ENCODE data around the gene MCRIP2.

The MCRIP2 gene

DNA sequence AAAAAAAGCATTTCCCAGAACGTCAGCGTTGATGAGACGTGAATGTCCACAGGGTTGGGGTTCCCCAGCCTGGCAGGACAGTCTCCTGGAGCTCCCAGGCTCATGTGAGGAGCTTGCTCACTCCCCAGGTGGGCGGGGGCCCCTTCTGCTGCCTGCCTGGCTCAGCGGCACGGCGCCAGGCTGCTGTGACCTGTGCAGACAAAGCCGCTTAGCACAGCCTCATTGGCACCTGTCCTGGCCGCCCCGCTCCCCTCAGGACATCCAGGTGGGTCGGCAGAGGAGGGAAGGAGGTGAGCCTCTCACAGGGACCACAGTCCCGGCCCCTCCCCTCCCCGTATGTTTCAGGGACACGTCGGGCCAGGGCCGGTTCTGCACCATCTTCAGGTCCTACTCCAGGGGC is 23.8 kb upstream of the MCRIP2 start:
- DNase-seq = no peak

DNA sequence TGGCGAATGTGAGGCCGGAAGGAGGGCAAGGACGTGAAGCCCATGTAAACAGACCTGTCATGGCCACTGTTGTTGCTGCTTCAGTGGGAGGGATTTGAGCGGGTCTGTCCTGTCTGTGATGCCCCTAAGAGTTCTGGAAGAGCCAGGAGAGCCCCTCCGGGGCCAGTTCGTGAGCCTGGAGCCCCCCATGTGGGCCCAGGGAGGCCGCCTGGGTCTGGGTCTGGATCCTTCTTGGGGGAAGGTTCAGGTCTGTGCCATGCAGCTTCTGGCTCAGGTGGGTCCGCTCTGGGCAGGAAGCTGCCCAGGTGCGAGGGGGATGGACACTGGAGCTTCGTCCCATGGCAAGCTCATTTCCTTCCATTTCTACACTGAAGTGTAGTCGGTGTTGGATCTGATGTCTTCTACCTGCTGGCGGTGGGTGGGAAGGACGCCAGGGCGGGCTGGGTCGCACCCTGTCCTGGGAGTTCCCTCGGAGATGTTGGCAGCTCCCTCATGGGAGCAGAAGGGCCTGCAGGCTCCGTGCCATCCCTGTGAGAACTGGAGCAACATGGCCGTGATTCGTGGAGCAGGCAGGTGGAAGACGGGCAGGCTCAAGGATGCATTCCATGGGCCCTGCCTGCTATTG is 22.0 kb upstream of the MCRIP2 start:
- DNase-seq = no peak

DNA sequence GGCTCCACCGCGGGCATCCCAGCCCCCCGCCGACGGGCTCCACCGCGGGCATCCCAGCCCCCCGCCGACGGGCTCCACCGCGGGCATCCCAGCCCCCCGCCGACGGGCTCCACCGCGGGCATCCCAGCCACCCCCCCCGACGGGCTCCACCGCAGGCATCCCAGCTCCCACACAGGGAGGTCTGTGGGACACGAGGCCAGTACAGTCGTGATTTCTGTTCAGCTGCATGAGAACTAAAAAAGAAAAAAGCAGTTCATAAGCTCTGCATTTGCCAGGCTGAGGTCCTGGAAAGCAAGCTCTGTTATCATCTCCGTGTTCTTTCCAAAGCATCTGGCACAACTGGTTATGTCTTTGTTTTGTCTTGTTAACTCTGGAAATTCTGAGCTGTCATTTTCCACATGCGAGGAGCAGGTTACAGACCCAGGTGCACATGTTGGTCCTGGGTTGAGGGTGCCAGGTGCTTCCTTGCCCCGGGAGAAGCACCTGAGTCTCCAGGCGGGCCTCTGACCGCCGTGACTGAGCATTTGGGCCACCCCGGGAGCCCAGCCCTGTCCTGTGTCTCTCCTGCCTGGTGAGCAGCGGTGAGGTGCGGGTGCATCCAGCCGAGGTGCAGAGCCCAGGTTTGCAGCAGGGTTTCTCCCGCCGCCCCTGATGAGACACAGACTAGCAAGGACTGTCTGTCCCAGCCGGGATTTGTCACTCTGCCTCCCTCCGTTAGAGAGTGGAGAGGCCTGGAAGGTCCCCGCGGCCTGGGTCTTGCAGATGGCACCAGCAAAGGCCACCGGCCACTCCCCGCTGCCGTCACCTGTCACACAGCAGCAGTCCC is 20.7 kb upstream of the MCRIP2 start:
- DNase-seq = no peak

DNA sequence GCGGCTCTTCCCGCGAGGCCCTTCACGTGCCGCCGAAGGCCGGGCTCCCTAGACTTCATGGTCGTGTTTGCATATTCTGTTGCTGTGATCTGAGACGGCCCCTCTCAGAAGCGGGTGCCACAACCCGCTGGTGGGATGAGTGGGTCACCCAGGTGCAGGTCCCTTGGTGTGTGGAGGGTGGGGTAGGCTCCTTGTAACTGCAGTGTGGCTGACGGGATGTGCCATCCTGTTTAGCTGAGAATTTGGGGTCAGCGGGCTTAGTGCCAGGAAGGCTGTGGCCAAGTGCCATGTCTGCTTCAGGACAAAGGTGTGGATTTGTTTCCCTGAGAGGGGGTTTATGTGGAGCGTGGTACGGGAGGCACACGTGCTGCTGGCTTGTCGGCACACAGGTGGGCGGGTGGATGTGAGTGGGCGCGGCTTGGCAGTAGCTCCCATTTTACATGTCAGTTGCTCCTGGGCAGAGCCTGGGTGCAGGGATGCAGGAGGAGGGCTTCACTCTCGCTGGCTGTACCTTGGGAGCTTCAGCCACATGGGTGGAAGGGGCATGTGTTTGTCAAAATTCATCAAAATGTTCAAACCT is 20.0 kb upstream of the MCRIP2 start:
- DNase-seq = no peak

DNA sequence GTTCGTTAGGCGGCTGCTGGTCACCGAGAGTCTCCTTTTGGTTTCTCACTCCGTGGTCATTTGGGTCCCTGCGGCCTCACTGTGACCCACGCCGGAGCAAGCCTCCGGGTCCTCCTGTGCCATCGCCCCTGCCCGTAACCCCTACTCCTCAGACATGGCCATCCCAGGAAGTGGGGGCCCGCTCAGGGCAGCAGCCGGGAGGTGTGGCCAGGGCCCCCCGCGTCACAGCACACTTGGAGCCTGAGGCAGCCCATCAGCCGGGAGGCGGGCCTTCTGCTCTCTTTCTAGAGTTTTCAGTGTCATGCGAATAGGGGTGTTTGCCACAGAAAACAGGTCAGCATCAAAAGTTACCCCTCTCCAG is 18.7 kb upstream of the MCRIP2 start:
- DNase-seq = no peak

DNA sequence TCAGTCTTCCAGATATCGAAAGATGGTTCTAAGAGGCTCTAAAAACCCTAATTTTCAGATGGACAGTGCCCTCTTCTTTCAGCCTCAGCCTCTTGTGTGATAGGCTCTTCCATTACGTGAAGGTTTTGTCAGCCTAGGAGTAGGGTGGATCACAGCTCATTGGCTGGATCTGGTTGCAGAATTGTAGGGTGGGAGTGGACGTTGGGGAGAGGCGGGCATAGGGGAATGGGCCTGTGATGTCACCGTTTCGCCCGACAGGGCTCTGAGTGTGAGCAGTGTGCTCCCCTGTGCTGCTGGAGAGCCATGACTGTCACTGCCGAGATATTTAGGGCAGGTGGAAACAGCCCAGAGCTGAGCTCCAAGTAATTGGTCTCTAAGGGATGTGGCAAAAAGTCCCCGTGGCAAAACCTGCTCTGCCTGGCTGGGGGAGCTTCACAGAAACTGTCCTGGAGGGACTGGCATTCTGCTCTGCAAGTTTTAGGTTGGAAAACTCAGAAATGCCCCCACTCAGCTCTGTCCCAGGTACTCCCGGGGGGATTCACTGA is 17.0 kb upstream of the MCRIP2 start:
- no peak for DNase-seq

DNA sequence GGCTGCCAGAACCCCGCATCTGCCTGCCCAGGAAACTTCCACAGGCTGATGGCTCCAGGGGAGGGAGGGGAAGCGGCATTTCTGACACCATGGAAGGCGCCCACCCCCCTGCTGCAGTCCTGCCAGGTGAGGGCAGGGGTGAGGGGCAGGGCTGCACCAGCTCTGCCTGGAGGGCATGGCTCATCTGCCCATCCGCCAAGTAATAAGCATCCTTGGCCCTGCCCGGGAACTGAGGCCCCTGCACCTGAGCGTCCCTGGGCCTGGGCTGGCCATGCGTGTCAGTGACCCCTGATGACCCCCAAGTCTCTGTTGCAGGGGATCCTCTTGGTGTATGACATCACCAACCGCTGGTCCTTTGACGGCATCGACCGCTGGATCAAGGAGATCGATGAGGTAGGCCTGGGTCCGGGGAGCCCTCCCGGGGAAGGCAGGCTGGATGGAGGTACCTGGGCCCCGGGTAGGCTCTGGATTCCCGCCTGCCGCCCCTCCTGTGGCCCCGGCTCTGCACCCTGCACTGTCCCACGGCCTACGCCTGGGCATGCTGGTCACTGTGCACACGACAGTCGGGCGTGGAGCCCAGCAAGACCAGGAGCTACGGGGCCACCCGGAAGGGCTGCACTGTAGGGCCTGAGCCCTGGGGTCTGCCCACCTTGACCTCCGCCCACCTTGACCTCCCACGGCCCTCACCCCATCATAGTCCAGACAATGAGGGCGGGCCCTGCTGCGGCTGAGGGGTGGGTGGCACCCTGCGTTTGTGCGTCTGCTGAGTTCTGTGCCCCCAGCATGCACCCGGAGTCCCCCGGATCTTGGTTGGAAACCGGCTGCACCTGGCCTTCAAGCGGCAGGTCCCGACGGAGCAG is 16.3 kb upstream of the MCRIP2 start:
- no peak for DNase-seq

DNA sequence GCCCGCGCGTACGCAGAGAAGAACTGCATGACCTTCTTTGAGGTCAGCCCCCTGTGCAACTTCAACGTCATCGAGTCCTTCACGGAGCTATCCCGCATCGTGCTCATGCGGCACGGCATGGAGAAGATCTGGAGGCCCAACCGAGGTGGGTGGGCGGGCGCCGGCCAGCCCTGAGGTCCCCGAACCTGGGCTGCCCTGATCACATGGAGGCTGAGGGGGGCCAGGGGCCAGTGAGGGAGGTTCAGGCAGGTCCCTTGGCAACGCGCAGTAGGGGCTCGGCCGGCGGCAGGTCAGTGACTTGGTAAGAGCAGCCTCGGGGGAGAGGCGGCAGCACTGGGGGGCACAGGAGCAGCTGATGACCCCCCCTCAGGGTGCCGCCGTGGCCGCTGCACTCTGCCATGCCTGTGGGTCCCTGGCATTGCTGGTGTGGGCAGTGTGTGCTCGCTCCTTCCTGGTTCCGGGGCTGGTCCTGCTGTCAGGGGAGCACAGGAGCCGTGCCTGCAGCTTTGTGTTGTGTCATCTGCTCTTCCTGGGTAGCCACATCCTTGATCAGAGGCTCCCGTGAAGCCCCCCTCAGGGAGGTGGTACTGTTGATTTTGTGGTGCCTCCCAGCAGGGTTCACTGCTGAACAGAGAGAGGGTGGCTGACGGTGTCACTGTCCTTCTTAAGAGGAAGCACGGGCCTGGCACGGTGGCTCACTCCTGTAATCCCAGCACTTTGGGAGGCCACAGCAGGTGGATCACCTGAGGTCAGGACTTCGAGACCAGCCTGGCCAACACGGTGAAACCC is 15.5 kb upstream of the MCRIP2 start:
- no peak for DNase-seq

DNA sequence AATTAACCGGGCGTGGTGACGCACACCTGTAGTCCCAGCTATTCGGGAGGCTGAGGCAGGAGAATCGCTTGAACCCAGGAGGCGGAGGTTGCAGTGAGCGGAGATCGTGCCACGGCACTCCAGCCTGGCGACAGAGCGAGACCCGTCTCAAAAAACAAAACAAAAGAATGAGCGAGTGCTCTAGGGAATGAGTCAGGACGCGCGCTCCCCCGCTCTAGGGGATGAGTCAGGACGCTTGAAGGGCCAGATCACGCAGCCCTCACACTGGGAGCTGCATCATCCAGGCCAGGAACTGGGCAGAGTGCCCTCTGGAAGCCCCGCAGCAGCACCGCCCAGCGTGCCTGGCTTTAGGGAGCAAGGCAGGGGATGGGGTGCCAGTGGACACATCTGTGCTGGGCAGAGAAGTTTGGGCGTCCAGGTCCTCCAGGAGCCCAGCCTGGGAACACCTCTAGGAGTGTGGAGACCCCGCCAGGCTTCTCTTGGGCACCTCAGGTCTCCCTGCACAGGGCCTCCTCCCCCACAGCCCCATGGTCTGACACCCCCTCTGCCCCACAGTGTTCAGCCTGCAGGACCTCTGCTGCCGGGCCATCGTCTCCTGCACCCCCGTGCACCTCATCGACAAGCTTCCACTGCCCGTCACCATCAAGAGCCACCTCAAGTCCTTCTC is 14.7 kb upstream of the MCRIP2 start:
- DNase-seq = no peak

DNA sequence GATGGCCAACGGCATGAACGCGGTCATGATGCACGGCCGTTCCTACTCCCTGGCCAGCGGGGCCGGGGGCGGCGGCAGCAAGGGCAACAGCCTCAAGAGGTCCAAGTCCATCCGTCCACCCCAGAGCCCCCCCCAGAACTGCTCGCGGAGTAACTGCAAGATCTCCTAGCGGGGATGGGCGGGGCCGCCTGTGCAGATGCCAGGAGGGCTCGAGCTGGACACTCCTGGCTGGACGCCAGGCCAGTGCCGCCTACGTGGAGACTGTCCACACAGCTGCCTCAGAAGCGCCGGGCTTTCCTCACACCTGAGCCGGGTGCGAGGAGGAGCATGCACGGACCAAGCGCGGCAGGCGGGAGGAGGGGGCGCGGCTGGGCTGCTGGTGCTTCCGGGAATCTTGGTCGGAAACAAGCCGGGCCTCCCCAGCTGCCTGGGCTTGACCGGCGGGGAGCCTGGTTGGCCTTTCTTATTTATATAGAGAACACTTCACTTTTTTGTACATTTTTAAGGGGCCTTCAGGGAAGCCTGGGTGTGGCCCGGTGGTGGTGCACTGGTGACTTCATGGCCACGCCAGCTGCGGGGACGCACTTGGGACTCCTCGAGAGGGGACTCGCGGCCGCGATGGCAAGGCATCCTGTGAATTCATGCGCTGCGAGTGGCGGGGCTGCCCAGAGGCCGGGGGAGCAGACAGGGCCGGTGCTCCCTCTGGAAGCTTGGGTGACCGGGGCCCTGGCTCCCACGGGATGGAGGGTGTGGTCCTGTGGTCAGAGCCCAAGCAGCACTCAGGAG is 14.0 kb upstream of the MCRIP2 start:
- no peak for DNase-seq

DNA sequence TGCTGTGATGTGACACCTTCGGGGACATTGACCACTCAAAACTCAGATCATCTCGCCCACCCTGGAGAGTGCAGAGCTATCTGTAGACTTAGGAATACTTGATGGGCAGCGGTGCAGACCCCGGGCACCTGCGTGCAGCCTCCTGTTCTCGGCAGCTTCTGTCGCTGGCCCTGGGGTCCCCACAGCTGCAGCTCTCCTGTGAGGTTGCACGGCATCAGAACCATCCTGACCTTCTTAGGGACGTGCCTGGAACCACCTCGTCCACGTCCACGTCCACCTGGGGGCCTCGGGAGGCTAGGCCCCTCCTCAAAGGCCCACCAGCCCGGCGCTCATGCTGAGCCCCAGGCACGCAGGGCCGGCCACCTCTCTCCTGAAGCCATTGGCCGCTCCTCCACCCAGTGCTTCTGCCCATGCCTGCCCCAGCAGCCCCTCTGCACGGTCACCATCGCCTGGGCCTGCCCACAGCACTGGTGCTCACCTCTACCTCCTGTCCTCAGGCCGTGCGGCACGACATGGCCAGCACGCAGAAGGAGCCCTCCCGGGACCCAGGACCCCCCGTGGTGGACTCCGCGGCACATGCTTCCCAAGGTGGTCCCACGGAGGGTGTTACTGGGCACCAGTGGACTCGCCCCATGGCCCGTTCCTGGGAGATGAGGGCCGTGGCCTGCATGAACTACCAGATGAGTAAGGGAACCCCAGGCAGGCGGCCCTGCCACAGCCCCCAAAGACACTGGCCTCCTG is 13.1 kb upstream of the MCRIP2 start:
- DNase-seq = no peak

DNA sequence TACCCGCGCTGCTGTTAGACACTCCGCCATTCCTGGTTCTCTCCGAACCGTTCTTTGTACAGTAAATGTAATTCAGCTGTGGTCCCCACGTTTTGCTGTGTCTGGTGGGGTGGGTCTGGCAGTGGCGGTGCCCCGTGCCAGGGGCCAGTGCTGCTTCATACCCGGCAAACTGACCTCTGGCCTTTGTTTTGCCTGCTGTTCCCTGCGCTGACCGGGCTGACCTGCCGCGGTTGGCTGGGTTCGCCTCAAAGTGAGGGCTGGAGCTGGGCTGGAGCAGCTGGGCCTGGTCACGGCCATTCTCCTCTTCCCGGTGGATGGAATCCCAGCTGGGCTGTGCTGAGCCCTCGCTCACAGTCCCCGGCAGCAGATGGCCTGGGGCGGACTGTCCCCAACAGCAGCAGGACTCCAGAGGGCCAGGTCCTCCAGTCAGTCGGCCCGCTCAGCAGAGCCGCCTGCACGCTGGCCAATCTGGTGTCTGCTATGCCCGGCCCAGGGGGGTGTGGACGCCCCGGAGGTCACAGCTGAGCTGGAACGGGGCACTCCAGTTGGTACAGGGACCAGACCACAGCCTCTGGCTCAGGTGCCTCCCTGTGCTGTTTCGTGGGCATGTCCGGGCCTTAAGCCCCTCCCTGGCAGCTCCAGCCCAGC is 12.3 kb upstream of the MCRIP2 start:
- DNase-seq = no peak

DNA sequence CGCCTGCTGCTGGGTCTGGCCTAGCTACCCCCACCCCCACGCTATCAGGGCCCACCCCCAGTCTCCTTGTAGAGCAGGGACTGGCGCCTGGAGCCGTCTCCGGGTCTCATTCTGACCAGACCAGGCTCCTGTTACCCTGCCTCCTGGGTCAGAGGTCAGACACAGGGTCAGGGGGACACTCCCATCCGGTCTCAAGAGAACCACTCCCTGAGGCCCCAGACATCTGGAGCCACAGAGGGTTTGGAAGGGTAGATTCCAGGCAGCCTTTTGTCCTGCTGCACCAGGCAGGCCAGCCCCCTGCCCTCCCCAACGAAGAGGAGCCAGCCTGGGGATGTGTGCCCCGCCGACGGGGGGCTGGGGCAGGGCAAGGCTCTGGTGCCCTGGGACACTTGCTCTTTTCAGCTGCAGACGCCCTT is 11.8 kb upstream of the MCRIP2 start:
- DNase-seq = no peak

DNA sequence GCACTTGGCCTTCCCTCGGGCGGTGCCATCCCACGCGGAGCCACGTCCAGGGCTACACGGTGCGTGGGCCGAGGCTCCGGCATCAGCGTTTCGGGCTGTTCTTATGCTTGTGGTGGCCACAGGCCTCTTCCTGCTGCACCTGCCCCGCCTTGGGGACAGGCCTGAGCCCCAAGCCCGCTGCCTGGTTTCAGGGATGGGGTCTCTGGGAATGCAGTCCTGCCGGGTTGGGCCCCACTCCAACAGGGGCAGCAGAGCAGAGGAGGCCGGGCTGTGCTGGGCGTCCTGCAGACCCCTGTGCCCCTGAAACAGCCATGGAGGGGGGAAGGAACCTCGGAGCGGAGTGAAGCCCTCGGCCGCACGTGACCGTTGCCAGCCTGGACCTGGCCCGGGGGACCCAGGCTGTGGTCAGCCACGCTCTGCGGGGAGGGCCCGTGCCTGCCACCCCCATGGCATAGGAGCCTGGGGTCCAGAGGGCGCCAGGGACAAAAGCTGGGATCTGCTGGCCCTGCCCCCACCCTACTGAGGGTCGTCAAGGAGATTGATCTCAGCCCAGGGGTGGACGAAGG is 11.3 kb upstream of the MCRIP2 start:
- no peak for DNase-seq

DNA sequence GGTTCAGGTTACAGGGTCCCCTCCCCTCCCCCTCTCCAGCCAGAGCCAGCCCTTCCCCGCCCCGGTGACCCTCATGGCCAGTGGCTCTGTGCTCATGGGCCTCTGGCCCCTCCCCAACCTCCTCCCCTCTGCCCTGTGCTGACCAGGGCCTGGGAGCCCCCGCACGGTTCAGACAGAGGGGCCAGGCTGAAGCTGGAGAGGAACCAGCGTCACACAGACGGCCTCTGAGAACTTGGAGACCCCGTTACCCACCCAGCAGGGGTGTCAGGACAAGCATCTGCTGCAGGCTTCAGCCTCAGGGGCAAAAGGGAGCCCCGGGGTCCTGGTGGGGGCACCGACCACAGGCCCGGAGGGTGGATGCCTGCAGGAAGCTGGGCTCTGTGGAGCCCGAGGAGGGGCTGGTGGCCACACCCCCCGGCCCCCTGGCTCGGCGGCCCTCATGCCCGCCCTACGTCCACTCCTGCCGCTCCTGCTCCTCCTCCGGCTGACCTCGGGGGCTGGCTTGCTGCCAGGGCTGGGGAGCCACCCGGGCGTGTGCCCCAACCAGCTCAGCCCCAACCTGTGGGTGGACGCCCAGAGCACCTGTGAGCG is 10.7 kb upstream of the MCRIP2 start, which contains the start of gene WFIKKN1:
Gene WFIKKN1 (plus strand): TSS at position 171 of the 591 bp plus-strand sequence. CDS start 269 bp downstream, at position 440.
- DNase-seq = no peak

DNA sequence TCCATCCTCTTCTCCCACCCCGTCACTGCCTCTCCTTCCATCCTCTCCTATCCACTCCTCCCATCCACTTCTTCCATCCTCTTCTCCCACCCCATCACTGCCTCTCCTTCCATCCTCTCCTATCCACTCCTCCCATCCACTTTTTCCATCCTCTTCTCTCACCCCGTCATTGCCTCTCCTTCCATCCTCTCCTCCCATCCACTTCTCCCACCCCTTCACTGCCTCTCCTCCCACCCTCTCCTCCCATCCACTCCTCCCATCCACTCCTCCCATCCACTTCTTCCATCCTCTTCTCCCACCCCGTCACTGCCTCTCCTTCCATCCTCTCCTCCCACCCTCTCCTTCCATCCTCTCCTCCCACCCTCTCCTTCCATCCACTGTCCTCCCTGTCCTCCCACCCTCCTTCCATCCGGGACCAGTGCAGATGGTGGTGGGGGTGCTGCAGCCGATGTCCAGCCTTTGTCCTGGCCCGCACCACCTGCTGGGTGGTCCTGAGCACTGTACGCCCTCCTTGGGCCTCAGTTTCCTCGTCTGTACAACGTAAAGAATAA is 9.7 kb upstream of the MCRIP2 start:
- DNase-seq = no peak

DNA sequence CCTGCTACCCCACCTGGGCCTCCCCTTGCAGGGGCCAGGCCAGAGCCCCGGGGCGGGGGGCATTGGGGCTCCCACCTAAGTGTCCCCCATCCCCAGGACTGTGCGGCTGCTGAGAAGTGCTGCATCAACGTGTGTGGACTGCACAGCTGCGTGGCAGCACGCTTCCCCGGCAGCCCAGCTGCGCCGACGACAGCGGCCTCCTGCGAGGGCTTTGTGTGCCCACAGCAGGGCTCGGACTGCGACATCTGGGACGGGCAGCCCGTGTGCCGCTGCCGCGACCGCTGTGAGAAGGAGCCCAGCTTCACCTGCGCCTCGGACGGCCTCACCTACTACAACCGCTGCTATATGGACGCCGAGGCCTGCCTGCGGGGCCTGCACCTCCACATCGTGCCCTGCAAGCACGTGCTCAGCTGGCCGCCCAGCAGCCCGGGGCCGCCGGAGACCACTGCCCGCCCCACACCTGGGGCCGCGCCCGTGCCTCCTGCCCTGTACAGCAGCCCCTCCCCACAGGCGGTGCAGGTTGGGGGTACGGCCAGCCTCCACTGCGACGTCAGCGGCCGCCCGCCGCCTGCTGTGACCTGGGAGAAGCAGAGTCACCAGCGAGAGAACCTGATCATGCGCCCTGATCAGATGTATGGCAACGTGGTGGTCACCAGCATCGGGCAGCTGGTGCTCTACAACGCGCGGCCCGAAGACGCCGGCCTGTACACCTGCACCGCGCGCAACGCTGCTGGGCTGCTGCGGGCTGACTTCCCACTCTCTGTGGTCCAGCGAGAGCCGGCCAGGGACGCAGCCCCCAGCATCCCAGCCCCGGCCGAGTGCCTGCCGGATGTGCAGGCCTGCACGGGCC is 8.9 kb upstream of the MCRIP2 start:
- no peak for DNase-seq

Measured in NCI-H1436 (cell line).